ENCODE results near the gene CPZ.

DNA sequence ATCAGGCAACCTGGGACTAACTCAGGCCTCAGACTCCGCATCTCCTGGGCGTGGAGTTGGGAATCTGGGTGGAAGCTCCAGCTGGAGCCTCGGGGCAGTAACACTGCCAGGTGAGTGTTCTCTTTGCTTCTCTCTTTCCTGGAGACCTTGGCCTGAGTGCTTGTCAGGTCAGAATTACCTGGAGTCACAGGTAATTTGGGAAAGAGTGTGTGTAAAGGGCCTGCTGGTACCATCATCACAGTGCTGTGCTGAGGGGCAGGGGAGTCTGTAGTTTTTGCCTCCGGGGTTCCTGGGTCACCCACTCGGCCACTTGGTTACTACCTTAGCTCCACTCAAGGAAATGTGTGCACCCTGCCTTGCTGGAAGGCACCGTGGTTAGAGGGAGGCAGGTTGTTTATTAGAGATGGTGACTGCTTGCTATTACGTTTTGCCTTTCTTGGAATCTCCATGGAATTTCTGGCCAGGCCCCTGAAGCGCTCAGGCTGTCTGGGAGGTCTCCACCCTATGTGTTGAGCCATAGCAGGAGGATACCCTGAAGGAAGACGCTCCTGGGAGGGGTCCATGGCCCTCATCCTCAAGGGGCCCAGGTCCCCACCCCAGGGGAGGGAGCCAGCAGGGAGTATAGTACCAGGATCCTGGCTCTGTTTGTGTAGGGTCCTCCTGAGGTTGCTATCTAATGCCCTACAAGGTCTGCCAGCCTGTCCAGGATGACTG lies 9.5 kb upstream of the CPZ start:
- TF ChIP-seq, protein P1, sequence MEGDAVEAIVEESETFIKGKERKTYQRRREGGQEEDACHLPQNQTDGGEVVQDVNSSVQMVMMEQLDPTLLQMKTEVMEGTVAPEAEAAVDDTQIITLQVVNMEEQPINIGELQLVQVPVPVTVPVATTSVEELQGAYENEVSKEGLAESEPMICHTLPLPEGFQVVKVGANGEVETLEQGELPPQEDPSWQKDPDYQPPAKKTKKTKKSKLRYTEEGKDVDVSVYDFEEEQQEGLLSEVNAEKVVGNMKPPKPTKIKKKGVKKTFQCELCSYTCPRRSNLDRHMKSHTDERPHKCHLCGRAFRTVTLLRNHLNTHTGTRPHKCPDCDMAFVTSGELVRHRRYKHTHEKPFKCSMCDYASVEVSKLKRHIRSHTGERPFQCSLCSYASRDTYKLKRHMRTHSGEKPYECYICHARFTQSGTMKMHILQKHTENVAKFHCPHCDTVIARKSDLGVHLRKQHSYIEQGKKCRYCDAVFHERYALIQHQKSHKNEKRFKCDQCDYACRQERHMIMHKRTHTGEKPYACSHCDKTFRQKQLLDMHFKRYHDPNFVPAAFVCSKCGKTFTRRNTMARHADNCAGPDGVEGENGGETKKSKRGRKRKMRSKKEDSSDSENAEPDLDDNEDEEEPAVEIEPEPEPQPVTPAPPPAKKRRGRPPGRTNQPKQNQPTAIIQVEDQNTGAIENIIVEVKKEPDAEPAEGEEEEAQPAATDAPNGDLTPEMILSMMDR (IDR thresholded peaks at IDR 0.05) = no peak
- no peak for TF ChIP-seq POLR2A (IDR thresholded peaks at IDR 0.05)
